RKO (cell line): ENCODE measurements around the gene MAP6.

Source experiments
- DNase-seq: peaks from one replicate; pipeline ENCODE4 v3.0.0-alpha.2; 2016; ENCODE audit warnings: low spot score

MAP6 gene

GRCh38 chr11:75631086-75631730, 37.6 kb downstream of the MAP6 start:
- DNase-seq: no peak

- no peak for DNase-seq
These were observed 40.8 kb downstream of the MAP6 start for GRCh38 chr11:75627906-75628668.

DNA sequence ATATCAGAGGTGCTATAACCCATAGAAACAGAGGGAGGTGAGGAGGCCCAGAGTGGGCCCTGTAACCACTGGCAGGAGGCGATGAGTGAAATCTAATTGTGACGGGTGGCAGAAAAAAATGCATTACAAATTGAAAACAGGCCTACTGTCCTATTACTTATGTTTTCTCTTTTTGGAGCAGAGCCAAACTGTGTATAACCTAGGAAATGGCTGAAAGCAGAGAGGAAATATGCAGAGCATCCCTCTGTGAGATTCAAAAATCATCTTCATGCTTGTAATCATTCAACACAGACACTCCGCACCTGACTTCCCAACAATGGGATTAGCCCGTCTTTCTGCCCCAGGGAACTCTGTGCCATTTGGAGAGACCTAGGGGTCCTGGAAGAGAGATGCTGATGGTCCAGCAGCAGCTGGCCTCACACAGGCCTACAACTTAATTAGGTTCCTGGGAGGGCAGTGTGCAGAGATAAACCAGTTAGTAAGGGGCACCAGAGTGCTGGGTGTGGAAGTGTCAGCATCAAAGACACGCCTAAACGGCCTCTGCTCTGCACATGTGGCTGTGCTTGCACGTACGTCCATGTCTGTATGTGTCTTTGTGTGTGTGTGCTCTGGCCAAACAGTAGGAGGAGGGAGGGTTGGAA, 41.8 kb downstream of the MAP6 start:
- no peak for DNase-seq

GRCh38 chr11:75625991-75626888, 42.6 kb downstream of the MAP6 start:
- DNase-seq: peak; percentile 53

GRCh38 chr11:75625021-75625420, 43.8 kb downstream of the MAP6 start:
- DNase-seq: no peak

DNA sequence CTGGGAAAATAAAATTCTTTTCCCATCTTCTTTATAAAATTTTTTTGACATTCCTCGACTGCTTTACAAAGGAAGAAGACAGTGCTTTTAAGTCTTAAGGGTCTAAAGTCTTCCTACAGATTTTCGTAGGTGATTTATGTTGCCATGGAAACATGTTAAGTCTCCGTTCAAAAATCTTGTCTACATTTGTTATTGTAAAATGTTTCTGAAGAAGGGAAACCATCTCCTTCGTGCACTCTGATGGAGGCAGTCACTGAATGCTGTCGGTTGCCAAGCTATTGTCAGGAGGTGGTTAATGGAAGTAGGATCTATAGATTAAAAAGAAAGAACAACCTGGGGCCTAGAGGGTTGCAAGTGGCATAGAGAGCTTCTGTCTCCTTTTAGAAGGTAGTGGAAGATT, 52.6 kb downstream of the MAP6 start:
- no peak for DNase-seq

DNA sequence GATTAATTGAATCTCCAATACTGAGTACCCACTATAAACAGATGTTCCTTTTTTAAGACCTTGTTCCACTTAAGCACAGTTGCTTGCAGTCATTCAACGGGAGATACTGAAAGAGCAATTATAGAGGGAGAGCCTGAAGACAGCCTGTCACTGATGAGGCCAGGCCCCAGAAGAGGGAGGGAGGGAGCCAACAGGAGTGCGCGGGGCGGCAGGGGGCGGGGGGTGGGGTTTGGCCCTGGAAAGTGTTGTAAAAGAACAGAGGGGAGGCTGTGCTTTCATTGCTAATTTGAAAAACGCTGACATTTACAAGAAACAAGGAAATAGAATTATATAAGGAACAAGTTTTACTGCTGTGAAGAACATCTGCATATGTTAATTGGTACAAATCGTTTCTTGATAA, 53.1 kb downstream of the MAP6 start:
- no peak for DNase-seq

DNA sequence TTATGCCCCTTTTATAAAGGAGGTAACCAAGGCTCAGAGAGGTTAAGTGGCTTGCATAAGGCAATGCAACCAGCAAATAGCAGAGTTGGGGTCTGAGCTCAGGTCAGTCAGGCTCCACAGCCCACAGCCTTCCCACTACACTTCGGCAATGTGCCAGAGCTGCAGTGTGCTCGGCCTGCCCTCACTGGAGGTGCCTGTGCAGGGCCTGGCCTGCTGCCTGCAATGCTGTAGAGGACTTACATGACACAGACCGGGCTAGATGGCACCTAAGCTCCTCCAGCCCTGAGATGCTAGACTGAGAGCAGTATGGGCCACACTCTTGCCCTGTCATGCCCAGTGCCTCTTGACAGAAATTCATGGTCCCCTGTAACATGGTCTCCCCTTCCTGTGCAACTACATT, 57.0 kb downstream of the MAP6 start:
- DNase-seq: no peak

GRCh38 chr11:75606099-75606498, 62.7 kb downstream of the MAP6 start:
- no peak for DNase-seq

DNA sequence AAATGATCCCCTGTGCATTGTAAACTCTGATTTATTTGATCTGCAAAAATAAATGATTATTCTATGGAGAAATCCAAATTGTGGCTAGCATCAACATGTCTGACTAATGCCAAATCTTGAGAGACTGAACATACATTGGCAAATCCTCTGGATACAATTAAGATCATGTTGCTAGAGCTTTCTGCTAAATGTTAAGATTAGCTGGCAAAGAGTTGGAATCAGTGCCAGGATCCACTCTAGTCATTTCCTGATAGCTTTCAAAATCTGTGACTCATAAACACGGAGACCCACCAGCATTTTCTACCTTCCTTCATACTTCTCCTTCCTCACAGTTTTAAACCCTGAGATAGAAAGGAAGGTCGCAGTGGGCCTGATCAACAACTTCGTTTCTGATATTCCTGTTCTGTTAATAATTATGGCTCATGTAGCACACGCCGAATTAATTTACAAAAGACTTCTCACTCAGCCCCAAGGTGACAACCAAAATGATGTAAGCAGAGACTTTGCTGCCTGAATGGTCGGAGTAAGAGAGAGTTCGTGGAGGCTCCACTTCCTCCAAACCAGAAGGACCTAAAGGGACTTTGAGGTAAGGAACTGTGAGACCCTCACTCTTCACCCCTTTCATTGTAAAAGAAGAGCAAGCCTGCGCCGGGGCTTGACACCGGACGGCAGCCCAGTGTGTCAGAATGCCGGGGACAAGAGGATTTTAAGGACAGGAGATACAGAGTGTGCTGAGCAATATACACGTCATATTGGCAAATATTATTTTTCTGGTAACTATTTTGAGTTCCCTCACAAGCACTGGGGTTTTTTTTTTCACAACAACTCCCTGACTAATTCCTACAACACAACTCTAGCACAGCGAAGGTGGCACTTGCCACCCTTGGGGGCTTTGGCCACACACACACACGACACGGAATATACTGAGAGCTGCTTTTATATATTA, 64.8 kb downstream of the MAP6 start:
- DNase-seq: peak; percentile 18

DNA sequence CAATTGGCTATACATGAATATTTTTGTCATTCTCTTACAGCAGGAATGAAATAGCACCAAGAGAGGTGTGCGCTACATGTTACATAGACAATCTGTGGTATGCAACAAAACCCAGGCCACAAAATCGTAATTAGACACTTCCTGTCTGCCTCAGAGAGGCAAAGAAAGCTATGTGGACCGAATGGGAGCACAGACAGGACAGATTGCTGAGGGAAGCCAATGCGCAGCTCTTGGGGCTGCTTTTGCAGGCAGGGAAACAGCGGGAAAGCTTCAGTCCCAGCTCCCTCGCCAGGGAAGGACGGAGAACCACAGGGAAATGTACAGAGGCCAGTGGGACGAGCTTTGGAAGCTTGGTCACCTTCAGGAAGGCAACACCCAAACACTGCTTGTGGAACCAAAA, 65.9 kb downstream of the MAP6 start:
- DNase-seq: no peak

DNA sequence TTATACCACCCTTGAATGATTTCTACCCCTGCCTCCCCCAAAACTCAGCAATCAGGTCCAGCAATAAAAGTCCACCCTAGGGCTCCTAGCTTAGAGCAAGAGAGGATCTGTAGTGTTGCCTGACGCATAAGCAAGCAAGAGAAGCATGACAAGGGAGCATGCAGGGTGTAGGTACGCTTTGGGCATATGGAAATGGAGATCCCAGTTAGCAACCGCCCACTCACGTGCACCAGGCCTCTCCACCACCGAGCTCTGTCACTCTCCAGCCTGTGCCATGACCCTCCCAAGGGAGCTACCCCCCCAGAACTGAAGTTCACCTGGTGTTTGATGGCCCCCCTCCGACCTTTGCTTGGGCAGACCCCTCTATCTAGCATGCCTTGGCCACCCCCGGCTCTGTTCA, 67.3 kb downstream of the MAP6 start:
- DNase-seq: no peak

GRCh38 chr11:75600356-75600755, 68.5 kb downstream of the MAP6 start:
- no peak for DNase-seq

DNA sequence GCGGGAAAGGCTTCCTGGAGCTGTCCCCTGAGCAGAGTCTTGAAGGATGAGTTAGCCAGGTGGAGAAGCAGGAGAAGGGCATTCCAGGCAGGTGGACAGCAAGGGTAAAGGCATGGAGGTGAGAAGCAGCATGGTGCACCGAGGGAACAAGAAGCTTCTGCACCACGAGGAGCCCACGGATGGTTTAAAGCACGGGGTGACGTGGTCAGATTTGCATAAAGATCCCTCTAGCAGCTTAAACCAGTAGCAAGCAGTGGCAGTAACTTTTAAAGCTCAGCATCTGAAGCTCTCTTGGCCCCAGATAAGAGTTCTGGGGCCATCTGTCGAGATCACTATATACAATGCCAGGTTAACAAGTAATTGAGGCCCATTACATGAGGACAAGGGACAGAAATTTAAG, 69.9 kb downstream of the MAP6 start:
- DNase-seq: no peak

- DNase-seq: no peak
These were observed 70.6 kb downstream of the MAP6 start for GRCh38 chr11:75598264-75598663.

GRCh38 chr11:75597636-75598035, 71.2 kb downstream of the MAP6 start:
- DNase-seq: peak; percentile 26

GRCh38 chr11:75596914-75597313, 71.9 kb downstream of the MAP6 start:
- no peak for DNase-seq

DNA sequence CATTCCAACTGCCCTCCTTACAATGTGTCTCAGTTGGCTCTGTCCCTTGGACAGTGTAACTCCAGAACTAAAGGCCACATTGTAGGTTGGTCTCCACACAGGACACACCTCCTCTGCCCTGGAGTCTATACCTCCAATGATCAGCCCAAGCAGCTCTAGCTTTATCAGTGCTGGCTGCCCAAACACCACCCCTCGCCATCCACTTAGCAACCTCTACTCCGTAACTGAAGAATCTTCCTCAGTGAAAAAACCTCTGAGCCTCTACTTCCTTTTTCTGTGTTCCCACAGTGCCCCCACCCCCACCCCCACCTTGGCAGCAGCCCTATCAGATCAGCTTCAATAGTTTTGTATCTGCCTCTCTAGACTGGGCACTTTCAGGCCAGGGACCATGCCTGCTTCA, 73.4 kb downstream of the MAP6 start:
- DNase-seq: no peak

DNA sequence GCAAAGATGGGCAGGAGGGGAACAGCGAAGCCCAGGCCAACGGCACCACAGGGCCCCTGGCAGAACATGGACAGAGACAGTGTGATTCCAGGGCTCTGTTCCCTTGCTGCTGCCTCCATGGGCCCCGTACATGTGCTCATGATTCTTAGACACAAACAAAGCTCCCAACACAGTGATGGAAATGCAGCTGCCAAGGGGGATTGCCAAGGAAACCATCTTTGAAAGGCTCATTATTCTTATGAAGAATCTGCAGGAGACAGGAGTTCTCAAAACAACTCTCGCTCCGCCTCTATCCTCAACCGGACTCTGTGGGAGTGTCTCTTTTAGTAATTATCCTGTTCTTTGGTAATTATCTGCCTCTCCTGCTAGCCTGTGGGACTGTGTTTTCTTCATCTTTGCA, 74.6 kb downstream of the MAP6 start:
- DNase-seq: no peak

- no peak for DNase-seq
These were observed 75.4 kb downstream of the MAP6 start for GRCh38 chr11:75593286-75593915.

DNA sequence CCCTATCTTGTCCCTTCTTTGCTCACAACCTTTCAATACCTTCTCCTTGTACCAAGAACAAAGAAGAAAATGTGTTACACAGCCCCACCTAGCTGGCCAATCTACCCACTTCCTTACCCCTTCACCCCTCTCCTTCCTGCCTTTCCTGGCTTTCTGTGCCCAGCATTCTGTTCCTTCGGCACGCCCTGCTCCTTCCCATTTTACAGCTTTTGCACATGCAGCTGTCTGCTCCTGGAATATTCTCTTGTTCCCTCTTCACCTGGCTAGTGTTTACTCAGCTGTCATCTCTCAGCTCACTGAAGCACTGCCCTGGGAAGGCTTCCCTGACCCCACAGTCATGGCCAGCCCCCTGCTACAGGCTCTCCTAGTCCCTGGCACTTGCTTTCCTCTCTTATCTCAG, 76.1 kb downstream of the MAP6 start:
- no peak for DNase-seq
